Sigmoid colon (tissue), 7 donors: ENCODE results near the gene CDS1. TPM values are rescaled to one million over a fixed set of nuclear protein-coding genes. Genes with fewer than 3 reads are reported as not detected.

Experiments
- DNase-seq: peaks from one replicate; pipeline ENCODE4 v3.0.0-alpha.2; 2019
- H3K27ac ChIP-seq, 4 donors: fragments of 200-600 bp; sonication (generic); one replicate each; pipeline ENCODE4 v1.5.1; 2016 to 2019; ENCODE audit warnings: mild to moderate bottlenecking in 1 of 4
- H3K27me3 ChIP-seq, 3 donors: fragments of 200-600 bp; sonication (generic); one replicate each; pipeline ENCODE4 v1.5.1; 2019; ENCODE audit warnings: mild to moderate bottlenecking in 1 of 3
- H3K36me3 ChIP-seq, 4 donors: fragments of 200-600 bp; sonication (generic); one replicate each; pipeline ENCODE4 v1.5.1; 2016 to 2019
- H3K4me1 ChIP-seq, 4 donors: fragments of 200-600 bp; sonication (generic); one replicate each; pipeline ENCODE4 v1.5.1; 2017 to 2019
- H3K4me3 ChIP-seq, 4 donors: fragments of 200-600 bp; sonication (generic); one replicate each; pipeline ENCODE4 v1.5.1; 2017 to 2019; ENCODE audit warnings: mild to moderate bottlenecking in 2 of 4, moderate library complexity in 1 of 4
- H3K9me3 ChIP-seq, 4 donors: fragments of 200-600 bp in 3 of 4; sonication (generic) in 3 of 4; one replicate each; pipeline versions ENCODE4 v1.5.1 to v1.6.1; 2013 to 2019
- EP300 ChIP-seq, 4 donors: sonication (generic); formaldehyde crosslinking; IDR thresholded peaks; one replicate each; pipeline ENCODE4 v1.6.1; 2017; ENCODE audit warnings: antibody characterized with exemption in 4 of 4
- POLR2A ChIP-seq, 2 donors: fragments of 450-650 bp; IDR thresholded peaks; one replicate each; pipeline ENCODE4 v1.6.1; 2016; ENCODE audit warnings: antibody characterized with exemption in 2 of 2, mild to moderate bottlenecking in 2 of 2, moderate library complexity in 2 of 2
- POLR2AphosphoS5 ChIP-seq, 4 donors: sonication (generic); formaldehyde crosslinking; IDR thresholded peaks; one replicate each; pipeline ENCODE4 v1.6.1; 2017; ENCODE audit warnings: antibody characterized with exemption in 4 of 4
- WGBS, 2 donors: extraction: QIAGEN DNeasy Blood & Tissue Kit; methylation state at CpG; one replicate each; pipeline ENCODE4 v1.1.7; 2013; 5-methylcytosine and 5-hydroxymethylcytosine counted together
- intact Hi-C: fragments of 100-400 bp; cut with DNase I; formaldehyde crosslinking; loops from one replicate; pipeline ENCODE4 v1.15.1; 2023
- polyA plus RNA-seq, 3 donors: library from polyadenylated mRNA; stranded (reverse); fragments of 200-250 nt; gene quantifications; one replicate each; pipeline ENCODE4 v1.2.3, GENCODE V29; 2013
- total RNA-seq, 4 donors: library from RNA; depleted of rRNA; stranded (reverse); fragments of >200 nt; gene quantifications; one replicate each; pipeline ENCODE4 v1.1.0, GENCODE V29; 2016
- TF ChIP-seq, protein P1 (sequence below), 4 experiments: fragments of 450-650 bp in 3 of 4; fragments of 200-600 bp in 1 of 4; IDR thresholded peaks; one replicate each; pipeline ENCODE4 v1.5.1; 2016 to 2019; ENCODE audit warnings: antibody characterized with exemption in 4 of 4, mild to moderate bottlenecking in 3 of 4, moderate library complexity in 2 of 4
- donor health status: healthy with polysubstance abuse.
- donor health status: Bipolar disorder and iron deficiency.
- donor health status: healthy.

The CDS1 gene
- total and polyA plus RNA-seq, 7 donors, result under 0.01 to 11.6 (median 0.49) TPM

- WGBS, 2 donors, result 77 to 83% methylated on average over 2 of the region's 2 CpGs
Measured at GRCh38 chr4:84647312-84647884, 64.5 kb downstream of the CDS1 start.

DNA sequence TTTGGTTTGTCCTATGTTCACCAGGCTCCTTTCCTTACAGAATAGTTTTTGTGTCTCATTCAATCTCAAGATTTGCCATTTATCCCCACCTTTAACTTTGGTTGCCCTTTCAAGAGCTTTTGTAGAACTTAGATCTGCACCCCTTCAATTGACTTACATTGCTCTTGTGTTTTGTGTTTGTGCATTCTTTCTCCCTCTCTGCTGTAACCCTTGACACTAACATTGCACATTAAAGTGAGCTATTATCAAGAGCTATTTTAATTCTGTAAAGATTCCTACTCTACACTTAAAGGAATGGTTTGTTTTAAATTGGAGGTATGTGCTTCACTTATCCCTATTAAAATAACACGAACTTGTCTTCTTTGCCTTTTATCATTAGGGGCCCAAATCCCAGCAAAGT lies 65.3 kb downstream of the CDS1 start:
- intact Hi-C loops, result no loop called here
- no peak overlapping the region for H3K27ac ChIP-seq
- peaks cover 0 to 10% (median 0%) of the 10 kb centered on the region in 4 donors for H3K4me1 ChIP-seq
- 19 to 76% methylated on average over 1 of the region's 1 CpG for WGBS, 2 donors
- TF ChIP-seq POLR2AphosphoS5 (IDR thresholded peaks at IDR 0.05) (no peak), EP300 (IDR thresholded peaks at IDR 0.05) (no peak), POLR2A (IDR thresholded peaks at IDR 0.05) (no peak)
- TF ChIP-seq, protein P1, sequence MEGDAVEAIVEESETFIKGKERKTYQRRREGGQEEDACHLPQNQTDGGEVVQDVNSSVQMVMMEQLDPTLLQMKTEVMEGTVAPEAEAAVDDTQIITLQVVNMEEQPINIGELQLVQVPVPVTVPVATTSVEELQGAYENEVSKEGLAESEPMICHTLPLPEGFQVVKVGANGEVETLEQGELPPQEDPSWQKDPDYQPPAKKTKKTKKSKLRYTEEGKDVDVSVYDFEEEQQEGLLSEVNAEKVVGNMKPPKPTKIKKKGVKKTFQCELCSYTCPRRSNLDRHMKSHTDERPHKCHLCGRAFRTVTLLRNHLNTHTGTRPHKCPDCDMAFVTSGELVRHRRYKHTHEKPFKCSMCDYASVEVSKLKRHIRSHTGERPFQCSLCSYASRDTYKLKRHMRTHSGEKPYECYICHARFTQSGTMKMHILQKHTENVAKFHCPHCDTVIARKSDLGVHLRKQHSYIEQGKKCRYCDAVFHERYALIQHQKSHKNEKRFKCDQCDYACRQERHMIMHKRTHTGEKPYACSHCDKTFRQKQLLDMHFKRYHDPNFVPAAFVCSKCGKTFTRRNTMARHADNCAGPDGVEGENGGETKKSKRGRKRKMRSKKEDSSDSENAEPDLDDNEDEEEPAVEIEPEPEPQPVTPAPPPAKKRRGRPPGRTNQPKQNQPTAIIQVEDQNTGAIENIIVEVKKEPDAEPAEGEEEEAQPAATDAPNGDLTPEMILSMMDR (IDR thresholded peaks at IDR 0.05), result no peak
- H3K9me3 ChIP-seq, result no peaks in the 10 kb centered on the region
- H3K4me3 ChIP-seq, result no peak overlapping the region
- H3K36me3 ChIP-seq, result no peaks in the 10 kb centered on the region
- no peak for DNase-seq
- no peaks in the 10 kb centered on the region for H3K27me3 ChIP-seq

More at GRCh38 chr4:84647312-84647884, 64.5 kb downstream of the CDS1 start:
- H3K27me3 ChIP-seq, result no peaks in the 10 kb centered on the region
- no peaks in the 10 kb centered on the region for H3K9me3 ChIP-seq
- H3K36me3 ChIP-seq, result no peaks in the 10 kb centered on the region
- no peak for TF ChIP-seq POLR2A (IDR thresholded peaks at IDR 0.05)
- TF ChIP-seq EP300 (IDR thresholded peaks at IDR 0.05), result no peak
- TF ChIP-seq POLR2AphosphoS5 (IDR thresholded peaks at IDR 0.05), result no peak
- TF ChIP-seq, protein P1 (IDR thresholded peaks at IDR 0.05), result no peak
- peaks cover 0 to 10% (median 0%) of the 10 kb centered on the region in 4 donors for H3K4me1 ChIP-seq
- no peak overlapping the region for H3K4me3 ChIP-seq
- H3K27ac ChIP-seq, result no peak overlapping the region
- DNase-seq, result no peak
- intact Hi-C loops, result no loop called here

DNA sequence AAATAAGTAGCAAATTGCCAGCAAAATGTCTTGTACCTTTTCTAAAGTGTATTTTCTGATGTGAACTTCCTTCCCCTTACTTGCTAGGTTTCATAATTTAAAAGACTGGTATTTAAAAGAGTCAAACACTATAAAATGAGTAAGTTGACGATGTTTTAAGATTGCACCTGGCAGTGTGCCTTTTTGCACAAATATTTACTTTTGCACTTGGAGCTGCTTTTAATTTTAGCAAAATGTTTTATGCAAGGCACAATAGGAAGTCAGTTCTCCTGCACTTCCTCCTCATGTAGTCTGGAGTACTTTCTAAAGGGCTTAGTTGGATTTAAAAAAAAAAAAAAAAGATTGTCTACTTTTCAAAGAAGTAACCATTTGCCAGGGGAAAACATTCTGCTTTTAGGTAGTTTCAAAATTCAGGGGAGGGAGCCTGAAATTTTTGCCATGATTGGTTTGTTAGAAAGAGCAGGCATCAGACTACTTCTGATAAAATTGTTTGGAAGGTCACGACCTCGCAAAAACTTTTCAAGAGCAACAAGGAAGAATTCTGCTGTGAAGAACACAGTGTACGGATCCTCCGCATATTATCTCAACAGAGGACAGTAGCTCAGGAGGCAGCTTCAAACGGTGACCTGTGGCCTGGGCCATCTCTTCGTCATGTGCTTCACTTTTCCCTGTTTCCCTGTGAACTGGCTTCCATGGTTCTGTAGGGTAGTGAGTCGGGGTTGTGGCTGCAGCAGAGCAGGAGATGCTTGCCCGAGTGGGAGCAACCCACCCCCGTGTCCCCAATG lies 66.1 kb downstream of the CDS1 start:
- no peak for DNase-seq

GRCh38 chr4:84651499-84651898 lies 68.6 kb downstream of the CDS1 start:
- Histone ChIP-seq H3K4me3 (no peak overlapping the region), H3K36me3 (no peaks in the 10 kb centered on the region), H3K9me3 (no peaks in the 10 kb centered on the region), H3K27ac (no peak overlapping the region), H3K4me1 (peaks cover 0 to 10% (median 0%) of the 10 kb centered on the region in 4 donors), H3K27me3 (no peaks in the 10 kb centered on the region)
- intact Hi-C loops, result no loop called here
- TF ChIP-seq POLR2AphosphoS5 (IDR thresholded peaks at IDR 0.05), result no peak
- TF ChIP-seq, protein P1 (IDR thresholded peaks at IDR 0.05), result no peak
- TF ChIP-seq POLR2A (IDR thresholded peaks at IDR 0.05), result no peak
- TF ChIP-seq EP300 (IDR thresholded peaks at IDR 0.05), result no peak
- no peak for DNase-seq
- WGBS, 2 donors, result 96% methylated on average over 1 of the region's 1 CpG

More for the DNA sequence above, 66.1 kb downstream of the CDS1 start:
- no peaks in the 10 kb centered on the region for H3K27me3 ChIP-seq
- 32 to 68% methylated on average over 10 of the region's 10 CpGs for WGBS, 2 donors
- no peaks in the 10 kb centered on the region for H3K9me3 ChIP-seq
- no peaks in the 10 kb centered on the region for H3K36me3 ChIP-seq
- intact Hi-C loops, result no loop called here
- no peak overlapping the region for H3K4me3 ChIP-seq
- no peak for TF ChIP-seq EP300 (IDR thresholded peaks at IDR 0.05)
- TF ChIP-seq POLR2A (IDR thresholded peaks at IDR 0.05), result no peak
- H3K4me1 ChIP-seq, result peaks cover 0 to 10% (median 0%) of the 10 kb centered on the region in 4 donors
- H3K27ac ChIP-seq, result no peak overlapping the region

DNA sequence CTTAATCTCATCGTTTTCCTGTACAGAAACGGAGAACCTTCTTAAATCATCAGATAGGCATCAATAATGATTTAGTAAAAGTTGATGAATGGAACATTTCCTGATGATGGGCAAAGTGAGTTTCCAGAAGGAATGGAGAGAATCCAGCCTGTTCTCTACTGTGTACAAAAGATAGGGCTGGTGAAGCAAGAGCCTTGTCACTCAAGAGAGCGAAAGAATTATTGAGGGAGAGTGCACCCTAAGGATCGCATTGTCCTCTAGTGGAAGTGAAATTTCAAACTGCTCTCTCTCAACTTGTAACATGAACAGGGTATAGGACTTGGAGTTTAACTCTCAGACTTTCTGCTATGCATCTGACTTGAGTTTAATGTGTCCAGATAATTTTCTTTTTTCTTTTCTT lies 69.6 kb downstream of the CDS1 start:
- intact Hi-C loops, result no loop called here
- H3K4me3 ChIP-seq, result no peak overlapping the region
- no peaks in the 10 kb centered on the region for H3K27me3 ChIP-seq
- no peaks in the 10 kb centered on the region for H3K9me3 ChIP-seq
- TF ChIP-seq, protein P1 (IDR thresholded peaks at IDR 0.05), result no peak
- TF ChIP-seq EP300 (IDR thresholded peaks at IDR 0.05), result no peak
- TF ChIP-seq POLR2AphosphoS5 (IDR thresholded peaks at IDR 0.05), result no peak
- TF ChIP-seq POLR2A (IDR thresholded peaks at IDR 0.05), result no peak
- WGBS, 2 donors, result 93 to 95% methylated on average over 4 of the region's 4 CpGs
- DNase-seq, result no peak
- H3K27ac ChIP-seq, result no peak overlapping the region
- no peaks in the 10 kb centered on the region for H3K36me3 ChIP-seq
- H3K4me1 ChIP-seq, result peaks cover 0 to 10% (median 0%) of the 10 kb centered on the region in 4 donors
